ENCODE data around the gene SPECC1.

DNA sequence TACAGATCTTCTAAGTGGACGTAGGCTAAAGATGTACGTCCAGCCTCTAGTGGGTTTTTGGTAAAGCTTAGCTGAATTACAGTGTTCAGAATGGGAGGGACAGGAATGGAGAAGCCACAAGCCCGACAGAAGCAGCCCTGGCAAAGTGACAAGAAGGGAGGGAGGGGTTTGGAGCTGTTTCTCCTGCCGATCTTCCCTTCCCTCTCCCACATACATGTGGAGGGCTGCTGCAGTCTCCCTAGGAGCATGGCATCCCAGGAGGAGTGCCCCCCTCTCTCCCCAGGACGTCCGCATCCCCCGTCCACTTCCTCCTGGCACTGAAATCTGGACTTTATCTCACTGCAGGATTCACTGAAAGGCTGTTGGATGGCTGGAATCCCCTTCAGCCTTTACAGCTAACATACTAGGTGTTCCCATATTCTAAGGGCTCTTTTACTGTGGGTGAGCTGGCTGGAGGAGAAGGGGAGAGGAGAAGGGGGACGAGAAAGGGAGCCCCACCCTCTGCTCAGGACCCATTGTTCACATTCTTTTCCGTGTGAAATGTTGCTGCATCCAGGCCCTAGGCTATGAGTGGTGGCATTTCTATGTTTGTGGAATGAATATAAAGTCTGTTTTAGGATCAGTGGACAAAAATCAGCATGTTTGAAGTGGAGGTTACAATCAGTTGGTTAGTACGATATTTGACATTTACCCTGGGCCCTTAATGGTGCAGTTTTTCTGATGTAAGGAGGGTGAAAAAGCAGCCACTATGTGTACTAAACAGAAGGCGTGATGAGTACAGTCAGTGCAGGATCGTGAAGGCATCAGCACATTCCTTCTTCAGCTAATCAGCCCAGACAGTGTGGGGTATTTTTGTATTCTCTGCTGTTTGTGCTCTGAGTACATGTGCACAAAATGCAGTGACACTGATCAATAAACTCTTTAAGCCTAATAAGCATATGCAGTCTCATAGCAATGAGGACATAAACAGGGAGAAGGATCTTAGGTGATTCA, 94.6 kb downstream of the SPECC1 start:
- TF ChIP-seq, protein P1, sequence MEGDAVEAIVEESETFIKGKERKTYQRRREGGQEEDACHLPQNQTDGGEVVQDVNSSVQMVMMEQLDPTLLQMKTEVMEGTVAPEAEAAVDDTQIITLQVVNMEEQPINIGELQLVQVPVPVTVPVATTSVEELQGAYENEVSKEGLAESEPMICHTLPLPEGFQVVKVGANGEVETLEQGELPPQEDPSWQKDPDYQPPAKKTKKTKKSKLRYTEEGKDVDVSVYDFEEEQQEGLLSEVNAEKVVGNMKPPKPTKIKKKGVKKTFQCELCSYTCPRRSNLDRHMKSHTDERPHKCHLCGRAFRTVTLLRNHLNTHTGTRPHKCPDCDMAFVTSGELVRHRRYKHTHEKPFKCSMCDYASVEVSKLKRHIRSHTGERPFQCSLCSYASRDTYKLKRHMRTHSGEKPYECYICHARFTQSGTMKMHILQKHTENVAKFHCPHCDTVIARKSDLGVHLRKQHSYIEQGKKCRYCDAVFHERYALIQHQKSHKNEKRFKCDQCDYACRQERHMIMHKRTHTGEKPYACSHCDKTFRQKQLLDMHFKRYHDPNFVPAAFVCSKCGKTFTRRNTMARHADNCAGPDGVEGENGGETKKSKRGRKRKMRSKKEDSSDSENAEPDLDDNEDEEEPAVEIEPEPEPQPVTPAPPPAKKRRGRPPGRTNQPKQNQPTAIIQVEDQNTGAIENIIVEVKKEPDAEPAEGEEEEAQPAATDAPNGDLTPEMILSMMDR (IDR thresholded peaks at IDR 0.05), result no peak
- TF ChIP-seq POLR2A (IDR thresholded peaks at IDR 0.05), result no peak

All from lower leg skin (tissue), 3 donors.